ENCODE data around the gene TLX2. TPM values are rescaled to one million over a fixed set of nuclear protein-coding genes. Genes with fewer than 3 reads are reported as not detected.
"Not testable (repeated sequence)": the region's sequence is repeated elsewhere in the genome, so short reads cannot be mapped to it uniquely, and the experiment has no call there.

Gene TLX2
- polyA plus RNA-seq, 4 donors: 1.5 to 5.4 TPM; not detected in 2

GRCh38 chr2:74556831-74557370, 42.7 kb downstream of the TLX2 start:
- 91 to 97% (median 96%) methylated on average over 6 of the region's 6 CpGs for WGBS, 3 donors
- FAIRE-seq (no peak), DNase-seq (no peak)
- peaks cover 0 to 13% (median 0%) of the 10 kb centered on the region in 3 donors for H3K36me3 ChIP-seq (ENCODE audit: control insufficient read depth in 3 of 3, insufficient read depth in 2 of 3, low read depth in 1 of 3, low read length in 3 of 3)
- H3K9me3 ChIP-seq (ENCODE audit: control insufficient read depth in 2 of 2, insufficient read depth in 1 of 2, low read depth in 1 of 2, low read length in 1 of 2): no peaks in the 10 kb centered on the region
- no peak overlapping the region for H3K27ac ChIP-seq (ENCODE audit: low read depth in 1 of 3, low read length in 2 of 3)
- H3K27me3 ChIP-seq (ENCODE audit: control insufficient read depth in 3 of 3, insufficient read depth in 3 of 3, low read length in 3 of 3): peaks cover 0 to 81% (median 0%) of the 10 kb centered on the region in 3 donors
- peaks cover 0 to 15% (median 0%) of the 10 kb centered on the region in 3 donors for H3K4me1 ChIP-seq (ENCODE audit: control insufficient read depth in 3 of 3, insufficient read depth in 2 of 3, low read depth in 1 of 3, low read length in 2 of 3)
- H3K4me3 ChIP-seq (ENCODE audit: low read depth in 1 of 3, low read length in 3 of 3): no peak overlapping the region

- Histone ChIP-seq H3K36me3 (ENCODE audit: control insufficient read depth in 3 of 3, insufficient read depth in 2 of 3, low read depth in 1 of 3, low read length in 3 of 3) (peaks cover 0 to 13% (median 0%) of the 10 kb centered on the region in 3 donors), H3K4me3 (ENCODE audit: low read depth in 1 of 3, low read length in 3 of 3) (no peak overlapping the region), H3K27me3 (ENCODE audit: control insufficient read depth in 3 of 3, insufficient read depth in 3 of 3, low read length in 3 of 3) (peaks cover 0 to 73% (median 0%) of the 10 kb centered on the region in 3 donors), H3K4me1 (ENCODE audit: control insufficient read depth in 3 of 3, insufficient read depth in 2 of 3, low read depth in 1 of 3, low read length in 2 of 3) (peaks cover 0 to 8% (median 0%) of the 10 kb centered on the region in 3 donors), H3K9me3 (ENCODE audit: control insufficient read depth in 2 of 2, insufficient read depth in 1 of 2, low read depth in 1 of 2, low read length in 1 of 2) (no peaks in the 10 kb centered on the region), H3K27ac (ENCODE audit: low read depth in 1 of 3, low read length in 2 of 3) (no peak overlapping the region)
- DNase-seq (peak in 1 of 2 donors; percentile 33), FAIRE-seq (no peak)
- 37 to 55% (median 50%) methylated on average over 7 of the region's 7 CpGs for WGBS, 3 donors
Measured at GRCh38 chr2:74558284-74559230, 44.3 kb downstream of the TLX2 start.

DNA sequence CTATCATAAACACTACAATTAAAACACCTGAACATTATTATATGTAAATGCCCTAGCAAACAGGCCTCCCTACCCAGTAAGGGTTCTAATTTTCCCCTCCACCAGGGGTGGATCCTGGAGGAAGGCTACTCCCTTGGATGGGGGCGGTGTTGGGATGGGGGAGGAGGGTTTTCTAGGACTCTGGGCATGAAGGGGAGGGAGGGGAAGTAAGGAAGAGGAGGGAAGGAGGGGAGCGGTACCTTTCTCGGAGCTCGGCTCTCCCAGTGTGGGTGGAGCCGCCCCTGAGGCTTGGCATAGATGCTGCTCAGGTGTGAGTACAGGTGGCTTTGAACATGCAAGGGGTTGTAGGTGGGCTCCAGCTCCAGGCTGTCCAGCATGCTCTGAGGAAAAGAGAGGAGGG, 45.7 kb downstream of the TLX2 start:
- WGBS, 3 donors: 23 to 39% (median 31%) methylated on average over 5 of the region's 5 CpGs
- Histone ChIP-seq H3K4me1 (ENCODE audit: control insufficient read depth in 3 of 3, insufficient read depth in 2 of 3, low read depth in 1 of 3, low read length in 2 of 3) (peaks cover 0 to 7% (median 0%) of the 10 kb centered on the region in 3 donors), H3K9me3 (ENCODE audit: control insufficient read depth in 2 of 2, insufficient read depth in 1 of 2, low read depth in 1 of 2, low read length in 1 of 2) (no peaks in the 10 kb centered on the region), H3K4me3 (ENCODE audit: low read depth in 1 of 3, low read length in 3 of 3) (no peak overlapping the region), H3K36me3 (ENCODE audit: control insufficient read depth in 3 of 3, insufficient read depth in 2 of 3, low read depth in 1 of 3, low read length in 3 of 3) (peaks cover 0 to 13% (median 0%) of the 10 kb centered on the region in 3 donors), H3K27ac (ENCODE audit: low read depth in 1 of 3, low read length in 2 of 3) (no peak overlapping the region), H3K27me3 (ENCODE audit: control insufficient read depth in 3 of 3, insufficient read depth in 3 of 3, low read length in 3 of 3) (peaks cover 0 to 70% (median 0%) of the 10 kb centered on the region in 3 donors)
- DNase-seq: no peak
- FAIRE-seq: no peak

DNA sequence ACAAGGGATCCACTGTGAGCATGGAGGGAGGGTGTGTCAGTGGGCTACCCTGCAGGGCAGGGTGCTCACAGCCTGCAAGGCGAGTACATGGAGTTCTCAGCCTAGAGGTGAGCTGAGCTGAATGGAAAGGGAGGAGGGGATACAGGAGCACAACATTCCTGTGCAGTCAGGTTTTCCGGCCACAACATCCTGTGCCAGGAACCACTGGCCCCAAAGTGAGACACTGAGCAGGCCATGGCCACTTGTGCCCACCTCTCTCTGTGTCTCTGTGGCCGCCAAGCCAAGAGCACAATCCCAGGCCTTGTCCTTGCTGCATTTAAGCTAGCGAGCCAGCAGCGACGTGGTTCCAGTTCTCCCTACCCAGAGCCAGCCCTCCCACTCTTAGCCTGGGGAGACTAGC, 46.3 kb downstream of the TLX2 start:
- DNase-seq (no peak), FAIRE-seq (no peak)
- peaks cover 0 to 63% (median 0%) of the 10 kb centered on the region in 3 donors for H3K27me3 ChIP-seq (ENCODE audit: control insufficient read depth in 3 of 3, insufficient read depth in 3 of 3, low read length in 3 of 3)
- H3K4me3 ChIP-seq (ENCODE audit: low read depth in 1 of 3, low read length in 3 of 3): no peak overlapping the region
- no peaks in the 10 kb centered on the region for H3K9me3 ChIP-seq (ENCODE audit: control insufficient read depth in 2 of 2, insufficient read depth in 1 of 2, low read depth in 1 of 2, low read length in 1 of 2)
- 65 to 79% (median 75%) methylated on average over 6 of the region's 6 CpGs for WGBS, 3 donors
- no peaks in the 10 kb centered on the region for H3K4me1 ChIP-seq (ENCODE audit: control insufficient read depth in 3 of 3, insufficient read depth in 2 of 3, low read depth in 1 of 3, low read length in 2 of 3)
- no peak overlapping the region for H3K27ac ChIP-seq (ENCODE audit: low read depth in 1 of 3, low read length in 2 of 3)
- H3K36me3 ChIP-seq (ENCODE audit: control insufficient read depth in 3 of 3, insufficient read depth in 2 of 3, low read depth in 1 of 3, low read length in 3 of 3): peaks cover 0 to 13% (median 0%) of the 10 kb centered on the region in 3 donors

DNA sequence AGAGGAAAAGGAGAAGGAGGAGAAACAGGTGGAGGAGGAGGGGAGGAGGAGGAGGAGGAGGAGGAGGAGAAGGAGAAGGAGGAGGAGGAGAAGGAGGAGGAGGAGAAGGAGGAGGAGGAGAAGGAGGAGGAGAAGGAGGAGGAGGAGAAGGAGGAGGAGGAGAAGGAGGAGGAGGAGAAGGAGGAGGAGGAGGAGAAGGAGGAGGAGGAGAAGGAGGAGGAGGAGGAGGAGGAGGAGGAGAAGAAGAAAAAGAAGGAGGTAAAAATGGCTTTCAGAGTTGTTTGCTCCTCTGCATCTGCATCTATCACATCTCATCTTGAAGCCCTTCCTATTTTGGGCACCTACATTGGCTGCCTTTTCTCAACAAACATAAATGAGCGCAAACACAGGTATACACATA, 46.8 kb downstream of the TLX2 start:
- H3K4me1 ChIP-seq (ENCODE audit: control insufficient read depth in 3 of 3, insufficient read depth in 2 of 3, low read depth in 1 of 3, low read length in 2 of 3); FAIRE-seq; H3K4me3 ChIP-seq (ENCODE audit: low read depth in 1 of 3, low read length in 3 of 3); H3K27ac ChIP-seq (ENCODE audit: low read depth in 1 of 3, low read length in 2 of 3); DNase-seq; H3K9me3 ChIP-seq (ENCODE audit: control insufficient read depth in 2 of 2, insufficient read depth in 1 of 2, low read depth in 1 of 2, low read length in 1 of 2): not testable (repeated sequence)
- peaks cover 0 to 10% (median 0%) of the 10 kb centered on the region in 3 donors for H3K36me3 ChIP-seq (ENCODE audit: control insufficient read depth in 3 of 3, insufficient read depth in 2 of 3, low read depth in 1 of 3, low read length in 3 of 3)
- 93 to 100% (median 95%) methylated on average over 1 of the region's 1 CpG for WGBS, 3 donors
- peaks cover 0 to 60% (median 0%) of the 10 kb centered on the region in 3 donors for H3K27me3 ChIP-seq (ENCODE audit: control insufficient read depth in 3 of 3, insufficient read depth in 3 of 3, low read length in 3 of 3)

- WGBS, 3 donors: 81 to 84% (median 84%) methylated on average over 7 of the region's 7 CpGs
- H3K36me3 ChIP-seq (ENCODE audit: control insufficient read depth in 3 of 3, insufficient read depth in 2 of 3, low read depth in 1 of 3, low read length in 3 of 3): no peaks in the 10 kb centered on the region
- no peaks in the 10 kb centered on the region for H3K4me1 ChIP-seq (ENCODE audit: control insufficient read depth in 3 of 3, insufficient read depth in 2 of 3, low read depth in 1 of 3, low read length in 2 of 3)
- DNase-seq (no peak), FAIRE-seq (no peak)
- H3K27me3 ChIP-seq (ENCODE audit: control insufficient read depth in 3 of 3, insufficient read depth in 3 of 3, low read length in 3 of 3): peaks cover 0 to 53% (median 0%) of the 10 kb centered on the region in 3 donors
- no peak overlapping the region for H3K27ac ChIP-seq (ENCODE audit: low read depth in 1 of 3, low read length in 2 of 3)
- no peak overlapping the region for H3K4me3 ChIP-seq (ENCODE audit: low read depth in 1 of 3, low read length in 3 of 3)
- H3K9me3 ChIP-seq (ENCODE audit: control insufficient read depth in 2 of 2, insufficient read depth in 1 of 2, low read depth in 1 of 2, low read length in 1 of 2): no peaks in the 10 kb centered on the region
Measured at GRCh38 chr2:74562126-74562775, 48.0 kb downstream of the TLX2 start.

GRCh38 chr2:74564222-74564621, 50.0 kb downstream of the TLX2 start:
- Histone ChIP-seq H3K4me1 (ENCODE audit: control insufficient read depth in 3 of 3, insufficient read depth in 2 of 3, low read depth in 1 of 3, low read length in 2 of 3) (no peaks in the 10 kb centered on the region), H3K9me3 (ENCODE audit: control insufficient read depth in 2 of 2, insufficient read depth in 1 of 2, low read depth in 1 of 2, low read length in 1 of 2) (no peaks in the 10 kb centered on the region), H3K27ac (ENCODE audit: low read depth in 1 of 3, low read length in 2 of 3) (no peak overlapping the region), H3K36me3 (ENCODE audit: control insufficient read depth in 3 of 3, insufficient read depth in 2 of 3, low read depth in 1 of 3, low read length in 3 of 3) (no peaks in the 10 kb centered on the region), H3K4me3 (ENCODE audit: low read depth in 1 of 3, low read length in 3 of 3) (no peak overlapping the region), H3K27me3 (ENCODE audit: control insufficient read depth in 3 of 3, insufficient read depth in 3 of 3, low read length in 3 of 3) (peaks cover 0 to 45% (median 0%) of the 10 kb centered on the region in 3 donors)
- no peak for DNase-seq
- WGBS, 3 donors: 74 to 78% (median 76%) methylated on average over 5 of the region's 5 CpGs
- FAIRE-seq: no peak

- H3K4me1 ChIP-seq (ENCODE audit: control insufficient read depth in 3 of 3, insufficient read depth in 2 of 3, low read depth in 1 of 3, low read length in 2 of 3): no peaks in the 10 kb centered on the region
- DNase-seq (no peak), FAIRE-seq (no peak)
- no peak overlapping the region for H3K27ac ChIP-seq (ENCODE audit: low read depth in 1 of 3, low read length in 2 of 3)
- WGBS, 3 donors: 77 to 89% (median 86%) methylated on average over 7 of the region's 7 CpGs
- H3K9me3 ChIP-seq (ENCODE audit: control insufficient read depth in 2 of 2, insufficient read depth in 1 of 2, low read depth in 1 of 2, low read length in 1 of 2): no peaks in the 10 kb centered on the region
- no peaks in the 10 kb centered on the region for H3K36me3 ChIP-seq (ENCODE audit: control insufficient read depth in 3 of 3, insufficient read depth in 2 of 3, low read depth in 1 of 3, low read length in 3 of 3)
- no peak overlapping the region for H3K4me3 ChIP-seq (ENCODE audit: low read depth in 1 of 3, low read length in 3 of 3)
- H3K27me3 ChIP-seq (ENCODE audit: control insufficient read depth in 3 of 3, insufficient read depth in 3 of 3, low read length in 3 of 3): peaks cover 0 to 31% (median 0%) of the 10 kb centered on the region in 3 donors
Measured at GRCh38 chr2:74566076-74566753, 52.0 kb downstream of the TLX2 start.
